GM15510 (cell line): Measurements from ENCODE around the gene PCDHB13.
"Not testable (repeated sequence)": the region's sequence is repeated elsewhere in the genome, so short reads cannot be mapped to it uniquely, and the experiment has no call there.

ENCODE experiments used
- POLR2A ChIP-seq: IDR thresholded peaks from 3 replicates; pipeline ENCODE4 v1.6.1; 2011; ENCODE audit warnings: borderline replicate concordance; ENCODE audit not compliant: insufficient read length; ENCODE audit errors: extremely low read depth

The PCDHB13 gene

DNA sequence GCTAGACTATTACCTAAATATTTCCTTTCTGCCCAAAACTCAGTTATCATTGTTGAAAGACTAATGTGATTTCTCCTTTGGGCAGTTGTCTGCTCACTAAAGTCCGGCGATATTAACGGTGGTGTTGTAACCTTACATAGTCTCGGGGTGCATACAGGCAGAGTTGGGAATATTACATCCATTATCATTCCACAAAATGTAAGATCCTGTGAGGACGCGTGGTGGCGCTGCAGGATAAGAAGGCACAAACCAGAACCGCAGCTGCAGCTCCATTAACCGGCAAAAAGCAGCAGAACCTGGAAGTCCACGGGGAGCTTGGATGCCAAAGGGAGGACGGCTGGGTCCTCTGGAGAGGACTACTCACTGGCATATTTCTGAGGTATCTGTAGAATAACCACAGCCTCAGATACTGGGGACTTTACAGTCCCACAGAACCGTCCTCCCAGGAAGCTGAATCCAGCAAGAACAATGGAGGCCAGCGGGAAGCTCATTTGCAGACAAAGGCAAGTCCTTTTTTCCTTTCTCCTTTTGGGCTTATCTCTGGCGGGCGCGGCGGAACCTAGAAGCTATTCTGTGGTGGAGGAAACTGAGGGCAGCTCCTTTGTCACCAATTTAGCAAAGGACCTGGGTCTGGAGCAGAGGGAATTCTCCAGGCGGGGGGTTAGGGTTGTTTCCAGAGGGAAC, at the start of gene PCDHB13:
TSS of gene PCDHB13 (plus strand) at position 264 of the 684 bp plus-strand sequence. CDS start at position 469, 205 bp downstream.
- not testable (repeated sequence) for TF ChIP-seq POLR2A

DNA sequence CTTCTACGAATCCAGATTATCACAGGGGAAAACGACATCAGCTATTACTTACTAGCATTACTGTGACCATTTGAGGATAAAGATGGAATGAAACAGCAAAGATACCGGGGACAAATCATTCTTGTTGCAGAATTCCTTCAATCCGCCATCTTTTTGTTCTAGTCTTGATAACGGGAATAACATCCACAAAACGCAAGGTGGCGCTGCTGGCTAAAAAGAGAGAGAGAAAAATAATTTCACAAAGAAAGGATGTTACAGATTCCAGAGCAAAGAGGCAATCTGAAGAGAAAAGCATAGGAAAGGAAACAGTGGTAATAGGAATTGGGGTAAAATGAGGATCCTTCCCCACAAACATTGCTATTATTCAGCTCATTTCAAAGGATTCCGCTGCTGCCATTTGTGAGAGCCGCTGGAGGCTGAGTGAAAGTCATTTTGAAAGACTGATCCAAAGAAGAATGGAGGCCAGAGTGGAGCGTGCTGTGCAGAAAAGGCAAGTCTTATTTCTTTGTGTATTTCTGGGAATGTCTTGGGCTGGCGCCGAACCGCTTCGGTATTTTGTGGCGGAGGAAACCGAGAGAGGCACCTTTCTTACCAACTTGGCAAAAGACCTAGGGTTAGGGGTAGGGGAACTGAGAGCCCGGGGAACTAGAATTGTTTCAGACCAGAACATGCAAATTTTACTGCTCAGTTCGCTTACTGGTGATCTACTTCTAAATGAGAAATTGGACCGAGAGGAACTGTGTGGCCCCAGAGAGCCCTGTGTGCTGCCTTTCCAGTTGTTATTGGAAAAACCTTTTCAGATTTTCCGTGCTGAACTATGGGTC, 41.1 kb upstream of the PCDHB13 start, which contains the start of gene PCDHB7:
TSS of gene PCDHB7 (plus strand) at position 264 of the 824 bp plus-strand sequence. CDS start at position 456, 192 bp downstream.
- TF ChIP-seq POLR2A, result no peak

DNA sequence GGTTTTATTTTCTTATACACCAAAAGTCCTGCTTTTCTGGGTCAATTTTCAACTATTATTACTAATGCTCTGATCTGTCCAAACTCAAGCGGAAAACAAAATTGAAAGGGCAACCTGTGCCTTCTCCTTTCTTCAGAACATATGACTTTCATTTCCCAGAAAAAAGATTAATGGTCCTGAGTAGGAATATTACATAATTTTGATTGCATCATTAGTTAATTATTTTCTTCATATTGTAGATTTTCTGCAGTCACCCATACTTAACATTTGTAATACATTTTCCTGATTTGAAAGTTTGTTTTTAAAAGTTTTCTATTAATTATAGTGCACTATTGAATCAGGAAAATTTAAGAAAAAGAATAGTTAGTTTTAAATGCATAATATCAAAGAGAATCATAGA, 37.8 kb upstream of the PCDHB13 start:
- TF ChIP-seq POLR2A, result no peak

DNA sequence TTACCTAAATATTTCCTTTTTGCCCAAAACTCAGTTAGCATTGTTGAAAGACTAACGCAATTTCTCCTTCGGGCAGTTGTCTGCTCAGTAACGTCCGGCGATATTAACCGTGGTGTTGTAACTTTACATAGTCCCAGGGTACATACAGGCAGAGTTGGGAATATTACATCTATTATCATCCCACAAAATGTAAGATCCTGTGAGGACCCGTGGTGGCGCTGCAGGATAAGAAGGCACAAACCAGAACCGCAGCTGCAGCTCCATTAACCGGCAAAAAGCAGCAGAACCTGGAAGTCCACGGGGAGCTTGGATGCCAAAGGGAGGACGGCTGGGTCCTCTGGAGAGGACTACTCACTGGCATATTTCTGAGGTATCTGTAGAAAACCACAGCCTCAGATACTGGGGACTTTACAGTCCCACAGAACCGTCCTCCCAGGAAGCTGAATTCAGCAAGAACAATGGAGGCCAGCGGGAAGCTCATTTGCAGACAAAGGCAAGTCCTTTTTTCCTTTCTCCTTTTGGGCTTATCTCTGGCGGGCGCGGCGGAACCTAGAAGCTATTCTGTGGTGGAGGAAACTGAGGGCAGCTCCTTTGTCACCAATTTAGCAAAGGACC, 36.0 kb upstream of the PCDHB13 start, which contains the start of gene PCDHB8:
TSS of gene PCDHB8 (plus strand) at position 214 of the 615 bp plus-strand sequence. CDS start at position 459, 245 bp downstream.
- not testable (repeated sequence) for TF ChIP-seq POLR2A

DNA sequence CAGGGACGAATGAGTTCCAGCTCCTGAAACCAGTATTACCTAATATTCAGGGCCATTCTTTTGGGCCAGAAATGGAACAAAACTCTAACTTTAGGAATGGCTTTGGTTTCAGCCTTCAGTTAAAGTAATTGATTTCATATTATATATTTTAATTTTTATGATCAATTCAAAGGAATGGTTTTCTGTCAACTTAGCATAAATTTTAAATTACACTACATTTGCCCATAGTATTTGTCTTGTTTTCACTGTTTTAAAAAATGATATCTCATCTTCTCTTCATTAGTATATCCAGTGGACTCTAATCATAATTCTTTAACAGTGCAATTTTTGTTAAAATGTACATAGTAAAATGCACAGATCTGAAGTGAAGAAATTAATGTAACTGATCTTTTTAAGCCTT, 33.4 kb upstream of the PCDHB13 start:
- TF ChIP-seq POLR2A, result no peak

DNA sequence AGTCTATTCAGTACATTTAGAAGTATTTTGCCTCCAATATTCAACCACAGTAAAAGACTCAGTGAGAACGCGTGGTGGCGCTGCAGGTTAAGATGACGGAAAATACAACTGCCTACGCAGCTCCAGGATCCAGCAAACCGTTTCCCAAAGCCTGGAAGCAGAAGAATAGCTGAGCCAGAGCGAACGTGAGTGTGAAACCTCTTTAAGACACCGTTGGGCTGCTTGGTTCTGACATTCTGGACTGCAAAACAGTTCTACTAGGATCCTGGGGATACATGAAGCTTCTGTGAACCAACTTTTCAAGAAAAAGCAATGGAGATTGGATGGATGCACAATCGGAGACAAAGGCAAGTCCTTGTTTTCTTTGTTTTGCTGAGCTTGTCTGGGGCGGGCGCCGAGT, 31.5 kb upstream of the PCDHB13 start, which contains the start of gene PCDHB16:
TSS of gene PCDHB16 (plus strand) at position 140 of the 400 bp plus-strand sequence. CDS start at position 313, 173 bp downstream.
- TF ChIP-seq POLR2A, result no peak

DNA sequence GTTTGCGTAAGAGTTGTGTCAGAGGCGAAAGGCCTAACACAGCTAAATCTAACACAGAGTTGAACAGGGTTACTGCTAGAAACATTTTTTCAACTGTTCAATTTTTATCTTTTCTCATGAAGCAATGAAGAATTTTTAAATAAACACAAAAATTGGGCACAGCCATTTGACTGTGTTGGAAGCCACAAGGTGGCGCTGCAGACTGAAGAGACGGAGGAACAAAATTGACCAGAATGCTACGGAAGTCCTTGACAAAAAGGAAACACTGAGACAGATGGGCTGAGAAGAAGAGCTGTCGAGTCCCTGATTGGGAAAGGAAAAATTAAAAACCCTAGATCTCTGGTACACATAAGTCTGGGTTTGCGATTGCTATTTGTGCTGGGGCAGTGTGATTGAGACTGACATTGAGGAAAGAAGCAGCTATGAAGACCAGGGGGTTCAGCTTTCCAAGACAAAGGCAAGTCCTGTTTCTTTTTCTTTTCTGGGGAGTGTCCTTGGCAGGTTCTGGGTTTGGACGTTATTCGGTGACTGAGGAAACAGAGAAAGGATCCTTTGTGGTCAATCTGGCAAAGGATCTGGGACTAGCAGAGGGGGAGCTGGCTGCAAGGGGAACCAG, 26.7 kb upstream of the PCDHB13 start, which contains the start of gene PCDHB9:
TSS of gene PCDHB9 (plus strand) at position 265 of the 616 bp plus-strand sequence. CDS start at position 423, 158 bp downstream.
- no peak for TF ChIP-seq POLR2A

DNA sequence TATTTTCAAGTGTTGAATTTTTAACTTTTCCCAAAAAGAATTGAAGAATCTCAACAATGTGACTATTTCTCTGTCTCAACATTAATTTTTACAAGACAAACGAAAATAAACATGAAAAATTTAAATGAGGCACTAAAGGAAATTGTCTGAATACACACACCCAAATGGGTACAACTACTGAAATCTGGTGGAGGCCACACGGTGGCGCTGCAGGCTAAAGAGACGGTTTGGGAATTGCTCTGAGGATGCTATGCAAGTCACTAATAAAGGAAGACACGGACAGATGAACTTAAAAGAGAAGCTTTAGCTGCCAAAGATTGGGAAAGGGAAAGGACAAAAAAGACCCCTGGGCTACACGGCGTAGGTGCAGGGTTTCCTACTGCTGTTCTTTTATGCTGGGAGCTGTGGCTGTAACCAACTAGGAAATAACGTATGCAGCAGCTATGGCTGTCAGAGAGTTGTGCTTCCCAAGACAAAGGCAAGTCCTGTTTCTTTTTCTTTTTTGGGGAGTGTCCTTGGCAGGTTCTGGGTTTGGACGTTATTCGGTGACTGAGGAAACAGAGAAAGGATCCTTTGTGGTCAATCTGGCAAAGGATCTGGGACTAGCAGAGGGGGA, 21.5 kb upstream of the PCDHB13 start, which contains the start of gene PCDHB10:
TSS of gene PCDHB10 (plus strand) at position 244 of the 616 bp plus-strand sequence. CDS start at position 444, 200 bp downstream.
- no peak for TF ChIP-seq POLR2A

DNA sequence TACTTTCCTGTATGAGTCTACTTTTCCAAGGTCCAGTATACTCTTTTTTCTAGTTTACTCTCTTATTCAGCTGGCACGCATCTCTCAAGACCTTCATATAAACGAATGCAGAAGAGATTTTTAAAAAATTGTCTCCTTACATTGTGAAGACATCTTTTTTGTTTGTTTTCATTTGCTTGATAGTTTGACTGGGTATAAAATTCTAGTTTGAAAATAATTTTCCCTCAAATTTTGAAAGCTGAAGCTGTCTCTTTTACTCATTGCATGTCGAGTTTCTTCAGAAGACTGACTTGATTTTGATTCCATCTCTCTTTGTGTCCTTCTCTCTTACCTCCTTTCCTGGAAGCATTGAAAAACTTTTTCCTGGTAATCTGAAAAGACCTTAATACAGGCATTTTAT, 17.4 kb upstream of the PCDHB13 start:
- no peak for TF ChIP-seq POLR2A

DNA sequence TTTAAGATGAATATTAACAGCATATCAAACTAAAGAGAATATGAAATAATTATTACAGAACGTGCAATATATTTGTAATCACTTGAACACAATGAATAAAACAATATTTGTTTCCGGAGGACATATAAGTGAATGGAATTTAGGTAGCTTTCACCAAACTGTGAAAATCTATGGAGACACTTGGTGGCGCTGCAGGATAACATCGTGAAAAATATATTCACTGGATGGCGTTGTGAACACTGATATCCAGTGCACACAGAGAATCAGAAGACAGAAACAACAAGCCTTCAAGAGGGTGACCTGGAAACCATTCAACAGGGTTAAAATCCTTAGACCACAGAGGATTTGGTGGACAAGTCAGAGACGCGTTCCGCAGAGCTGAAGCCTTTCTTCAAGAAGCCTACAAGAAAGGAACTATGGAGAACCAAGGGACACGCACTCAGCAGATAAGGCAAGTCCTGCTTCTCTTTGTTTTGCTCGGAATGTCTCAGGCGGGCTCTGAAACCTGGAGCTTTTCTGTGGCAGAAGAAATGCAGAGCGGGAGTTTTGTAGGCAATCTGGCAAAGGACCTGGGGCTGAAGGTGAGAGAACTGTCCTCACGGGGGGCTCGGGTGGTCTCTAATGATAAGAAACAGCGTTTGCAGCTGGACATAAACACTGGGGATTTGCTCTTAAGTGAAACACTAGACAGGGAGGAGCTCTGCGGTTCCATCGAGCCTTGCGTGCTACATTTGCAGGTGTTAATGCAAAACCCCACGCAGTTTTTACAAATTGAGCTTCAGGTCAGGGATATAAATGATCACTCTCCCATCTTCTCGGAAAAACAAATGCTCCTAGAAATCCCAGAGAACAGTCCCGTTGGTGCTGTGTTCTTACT, 14.1 kb upstream of the PCDHB13 start, which contains the start of gene PCDHB11:
TSS of gene PCDHB11 (plus strand) at position 269 of the 877 bp plus-strand sequence. CDS start at position 417, 148 bp downstream.
- TF ChIP-seq POLR2A, result no peak

DNA sequence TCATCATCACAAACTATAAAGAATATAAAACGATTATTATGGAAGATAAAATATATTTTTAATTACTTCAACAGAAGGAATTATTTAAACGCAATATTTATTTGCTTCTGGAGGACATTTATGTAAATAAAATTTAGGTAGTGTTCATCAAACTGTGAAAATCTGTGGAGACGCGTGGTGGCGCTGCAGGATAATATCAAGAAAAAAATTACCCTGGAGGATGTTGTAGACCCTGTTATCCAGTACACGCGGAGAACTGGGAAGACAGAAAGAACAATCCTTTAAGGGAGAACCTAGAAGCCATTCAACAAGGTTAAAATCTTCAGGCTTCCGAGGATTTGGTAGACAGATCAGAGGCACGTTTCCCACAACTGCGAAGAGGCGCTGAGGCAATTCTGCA, 5.2 kb upstream of the PCDHB13 start, which contains the start of gene PCDHB12:
TSS of gene PCDHB12 (plus strand) at position 242 of the 400 bp plus-strand sequence. CDS start 189 bp downstream, outside the sequence.
- no peak for TF ChIP-seq POLR2A

DNA sequence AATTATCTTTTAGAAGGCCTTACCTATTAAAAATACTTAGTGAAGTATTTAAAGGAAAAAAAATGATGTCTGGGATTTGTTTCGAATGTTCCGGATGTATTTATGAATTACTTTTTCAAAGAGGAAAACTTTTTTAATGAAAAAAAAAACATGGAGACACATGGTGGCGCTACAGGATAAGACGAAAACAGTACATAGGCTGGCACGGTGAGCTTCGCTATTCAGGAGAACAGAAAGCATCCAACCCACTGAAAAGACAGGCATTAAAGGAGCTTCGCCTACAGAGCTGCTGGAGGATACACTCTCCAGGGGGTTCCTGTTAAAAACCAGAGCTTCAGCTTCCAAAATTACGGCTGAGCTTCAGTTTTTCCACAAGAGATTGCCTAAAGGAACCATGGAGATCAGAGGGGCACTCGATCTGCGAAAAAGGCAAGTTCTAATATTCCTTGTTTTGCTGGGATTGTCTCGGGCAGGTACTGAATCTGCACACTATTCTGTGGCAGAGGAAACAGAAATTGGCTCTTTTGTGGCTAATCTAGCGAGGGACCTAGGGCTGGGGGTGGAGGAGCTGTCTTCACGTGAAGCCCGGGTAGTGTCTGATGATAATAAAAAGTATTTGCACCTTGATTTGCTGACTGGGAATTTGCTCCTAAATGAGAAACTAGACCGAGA, 9.5 kb downstream of the PCDHB13 start, which contains the start of gene PCDHB14:
TSS of gene PCDHB14 (plus strand) at position 232 of the 672 bp plus-strand sequence. CDS start at position 395, 163 bp downstream.
- TF ChIP-seq POLR2A, result no peak

DNA sequence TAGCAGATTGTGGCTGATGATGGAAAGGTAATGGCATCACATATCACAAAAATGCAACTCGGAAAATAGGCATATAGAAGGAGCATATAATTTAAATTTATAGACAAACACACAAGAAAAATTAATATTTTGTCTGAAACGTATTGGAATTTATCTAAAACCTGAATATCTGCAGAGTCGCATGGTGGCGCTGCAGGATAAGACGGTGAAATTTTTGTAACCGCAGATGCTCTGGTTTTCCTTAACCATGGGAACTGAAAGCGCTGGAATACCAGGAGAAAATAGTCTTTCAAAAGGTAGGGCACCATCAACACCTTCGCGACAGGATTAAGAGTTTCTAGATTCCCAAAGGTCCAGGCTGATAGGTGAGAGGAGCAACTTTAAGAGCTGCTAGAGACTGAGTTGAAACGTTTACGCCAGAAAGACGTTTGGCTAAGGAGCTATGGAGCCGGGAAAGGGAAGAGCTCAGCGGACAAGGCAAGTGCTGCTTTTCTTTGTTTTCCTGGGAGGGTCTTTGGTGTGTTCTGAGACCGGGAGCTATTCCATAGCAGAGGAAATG, 20.5 kb downstream of the PCDHB13 start:
- no peak for TF ChIP-seq POLR2A
